Karpas-422 (cell line): ENCODE results near the gene OR1L1. TPM values are rescaled to one million over a fixed set of nuclear protein-coding genes. Genes with fewer than 3 reads are reported as not detected.

ENCODE experiments used
- DNase-seq: peaks from one replicate; pipeline ENCODE4 v3.0.0-alpha.2; 2015
- H2AFZ ChIP-seq: fragments of 200-600 bp; sonication (generic); 2 replicates; pipeline ENCODE4 v1.6.1; 2014; ENCODE audit warnings: antibody characterized with exemption, low read length, mixed read lengths
- H3K27ac ChIP-seq: fragments of 200-600 bp; sonication (generic); 2 replicates; pipeline ENCODE4 v1.5.1; 2014; ENCODE audit warnings: mild to moderate bottlenecking, low read length, moderate library complexity
- H3K27me3 ChIP-seq: fragments of 200-600 bp; sonication (generic); 2 replicates; pipeline ENCODE4 v1.6.1; 2014; ENCODE audit warnings: low read length, mixed read lengths
- H3K36me3 ChIP-seq: fragments of 200-600 bp; sonication (generic); 2 replicates; pipeline ENCODE4 v1.6.1; 2014; ENCODE audit warnings: low read length, mixed read lengths; ENCODE audit not compliant: insufficient read depth
- H3K4me1 ChIP-seq: fragments of 200-600 bp; sonication (generic); 2 replicates; pipeline ENCODE4 v1.6.1; 2014; ENCODE audit warnings: mild to moderate bottlenecking, low read length, mixed read lengths
- H3K4me2 ChIP-seq: fragments of 200-600 bp; sonication (generic); 2 replicates; pipeline ENCODE4 v1.6.1; 2014; ENCODE audit warnings: low read length, low read depth, mild to moderate bottlenecking; ENCODE audit not compliant: poor library complexity, severe bottlenecking
- H3K4me3 ChIP-seq: fragments of 200-600 bp; sonication (generic); 2 replicates; pipeline ENCODE4 v1.5.1; 2014; ENCODE audit warnings: mild to moderate bottlenecking, antibody characterized with exemption, low read length, mixed read lengths
- H3K79me2 ChIP-seq: fragments of 200-600 bp; sonication (generic); 2 replicates; pipeline ENCODE4 v1.6.1; 2014; ENCODE audit warnings: mild to moderate bottlenecking, low read length, mixed read lengths
- H3K9ac ChIP-seq: fragments of 200-600 bp; sonication (generic); 2 replicates; pipeline ENCODE4 v1.6.0; 2014; ENCODE audit warnings: low read length
- H3K9me2 ChIP-seq: fragments of 200-600 bp; sonication (generic), shearing (Covaris generic); replicated peaks from 2 replicates; pipeline ENCODE4 v1.6.0; 2014; ENCODE audit warnings: mild to moderate bottlenecking, low read length, moderate library complexity; ENCODE audit not compliant: insufficient read depth
- H3K9me3 ChIP-seq: fragments of 300-700, 200-600 bp; sonication (generic); 2 replicates; pipeline ENCODE4 v1.6.1; 2014; ENCODE audit warnings: low read length, mixed read lengths
- H4K20me1 ChIP-seq: fragments of 200-600 bp; sonication (generic); 2 replicates; pipeline ENCODE4 v1.6.1; 2014; ENCODE audit warnings: mild to moderate bottlenecking, antibody characterized with exemption, low read length, low read depth; ENCODE audit not compliant: insufficient read depth
- total RNA-seq: library from RNA; depleted of rRNA; stranded (reverse); fragments of >200 nt; shearing (Covaris generic); gene quantifications from 2 replicates; pipeline ENCODE4 v1.2.3, GENCODE V29; 2014; ENCODE audit warnings: low replicate concordance; rRNA removed

The OR1L1 gene, protein sequence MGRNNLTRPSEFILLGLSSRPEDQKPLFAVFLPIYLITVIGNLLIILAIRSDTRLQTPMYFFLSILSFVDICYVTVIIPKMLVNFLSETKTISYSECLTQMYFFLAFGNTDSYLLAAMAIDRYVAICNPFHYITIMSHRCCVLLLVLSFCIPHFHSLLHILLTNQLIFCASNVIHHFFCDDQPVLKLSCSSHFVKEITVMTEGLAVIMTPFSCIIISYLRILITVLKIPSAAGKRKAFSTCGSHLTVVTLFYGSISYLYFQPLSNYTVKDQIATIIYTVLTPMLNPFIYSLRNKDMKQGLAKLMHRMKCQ
- not detected in 2 replicates for total RNA-seq

GRCh38 chr9:122661416-122661815, at the start of gene OR1L1:
Gene OR1L1, plus strand, starts transcription at chr9:122661716. Its CDS starts 0 bp downstream, at chr9:122661716.
- Histone ChIP-seq H3K9me2 (no peaks in the 10 kb centered on the region), H3K79me2 (no peaks in the 10 kb centered on the region), H3K27ac (no peak within 1 kb of the TSS), H3K4me3 (no peak within 1 kb of the TSS), H4K20me1 (no peaks in the 10 kb centered on the region), H3K9me3 (no peaks in the 10 kb centered on the region), H3K9ac (no peak within 1 kb of the TSS), H3K4me1 (no peaks in the 10 kb centered on the region), H3K36me3 (no peaks in the 10 kb centered on the region), H3K4me2 (no peak within 1 kb of the TSS), H2AFZ (no peak within 1 kb of the TSS), H3K27me3 (no peaks in the 10 kb centered on the region)
- no peak for DNase-seq

DNA sequence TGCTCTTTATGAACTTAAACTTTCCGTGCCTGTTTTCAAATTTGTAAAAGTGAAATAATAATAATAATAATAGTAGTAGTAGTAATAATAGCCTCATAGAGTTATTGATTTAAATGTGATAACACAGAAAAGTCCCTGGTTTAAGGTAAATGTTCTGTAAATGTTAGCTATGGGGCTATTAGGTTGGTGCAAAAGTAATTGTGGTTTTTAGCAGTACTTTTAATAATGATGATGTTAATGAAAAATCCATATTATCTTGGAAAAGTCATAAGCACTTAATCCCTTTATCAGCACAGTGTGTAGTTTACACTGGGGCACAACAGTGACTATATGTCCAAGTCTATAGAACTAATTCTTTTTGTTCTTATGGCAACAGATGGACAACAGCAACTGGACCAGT, 47.2 kb upstream of the OR1L1 start, which contains the start of gene OR1Q1:
OR1Q1 (plus strand) TSS at position 377 of the 400 bp plus-strand sequence; CDS start at position 377, 0 bp downstream.
- H2AFZ ChIP-seq: no peak within 1 kb of the TSS
- no peaks in the 10 kb centered on the region for H3K27me3 ChIP-seq
- no peak within 1 kb of the TSS for H3K4me2 ChIP-seq
- H3K9ac ChIP-seq: no peak within 1 kb of the TSS
- no peaks in the 10 kb centered on the region for H3K9me2 ChIP-seq
- H3K9me3 ChIP-seq: no peaks in the 10 kb centered on the region
- H3K36me3 ChIP-seq: no peaks in the 10 kb centered on the region
- no peak within 1 kb of the TSS for H3K27ac ChIP-seq
- H3K4me3 ChIP-seq: no peak within 1 kb of the TSS
- H3K79me2 ChIP-seq: no peaks in the 10 kb centered on the region
- DNase-seq: no peak
- H4K20me1 ChIP-seq: no peaks in the 10 kb centered on the region
- H3K4me1 ChIP-seq: no peaks in the 10 kb centered on the region

DNA sequence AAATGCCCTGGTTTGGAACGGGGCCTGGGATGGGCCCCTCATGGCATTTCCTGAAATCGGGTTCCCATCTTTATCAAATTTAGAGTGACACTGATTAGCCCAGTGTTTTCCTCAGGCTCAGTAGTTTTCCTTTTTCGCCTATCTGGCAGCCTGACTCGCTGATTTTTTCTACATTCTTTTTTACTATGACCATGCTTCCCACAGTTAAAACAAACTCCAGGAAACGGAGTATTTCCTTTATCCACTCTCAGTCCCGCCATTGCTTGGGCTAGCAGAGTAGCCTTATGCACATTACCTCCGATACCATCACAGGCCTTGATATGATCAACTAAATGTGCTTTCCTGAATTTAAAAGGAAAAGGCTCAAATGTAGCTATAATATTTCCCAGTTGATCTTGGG, 41.5 kb upstream of the OR1L1 start:
- Histone ChIP-seq H2AFZ (no peak overlapping the region), H3K9me3 (no peaks in the 10 kb centered on the region), H3K27me3 (no peaks in the 10 kb centered on the region), H3K36me3 (no peaks in the 10 kb centered on the region), H3K79me2 (no peaks in the 10 kb centered on the region), H3K4me1 (no peaks in the 10 kb centered on the region), H3K9ac (no peak overlapping the region), H4K20me1 (no peaks in the 10 kb centered on the region), H3K4me3 (no peak overlapping the region), H3K27ac (no peak overlapping the region), H3K9me2 (no peaks in the 10 kb centered on the region), H3K4me2 (no peak overlapping the region)
- no peak for DNase-seq

- Histone ChIP-seq H3K27ac (no peak overlapping the region), H4K20me1 (no peaks in the 10 kb centered on the region), H2AFZ (no peak overlapping the region), H3K9ac (no peak overlapping the region), H3K4me3 (no peak overlapping the region), H3K9me3 (peaks cover 10% of the 10 kb centered on the region), H3K4me1 (no peaks in the 10 kb centered on the region), H3K79me2 (no peaks in the 10 kb centered on the region), H3K27me3 (0 out of 2 replicates have a peak, but pooled peaks cover 2% of the 10 kb centered on the region), H3K4me2 (no peak overlapping the region), H3K36me3 (no peaks in the 10 kb centered on the region), H3K9me2 (no peaks in the 10 kb centered on the region)
- no peak for DNase-seq
Observed at GRCh38 chr9:122642226-122642625, 19.3 kb upstream of the OR1L1 start.

GRCh38 chr9:122656378-122656777, 5.1 kb upstream of the OR1L1 start:
- H3K79me2 ChIP-seq: no peaks in the 10 kb centered on the region
- no peaks in the 10 kb centered on the region for H3K36me3 ChIP-seq
- H2AFZ ChIP-seq: no peak overlapping the region
- no peak overlapping the region for H3K4me3 ChIP-seq
- H3K27ac ChIP-seq: no peak overlapping the region
- H3K9ac ChIP-seq: no peak overlapping the region
- no peaks in the 10 kb centered on the region for H3K9me3 ChIP-seq
- H3K4me1 ChIP-seq: no peaks in the 10 kb centered on the region
- H3K9me2 ChIP-seq: no peaks in the 10 kb centered on the region
- no peaks in the 10 kb centered on the region for H4K20me1 ChIP-seq
- H3K27me3 ChIP-seq: no peaks in the 10 kb centered on the region
- no peak for DNase-seq
- H3K4me2 ChIP-seq: no peak overlapping the region

- Histone ChIP-seq H3K9me3 (no peaks in the 10 kb centered on the region), H4K20me1 (no peaks in the 10 kb centered on the region), H3K9ac (no peak within 1 kb of the TSS), H3K36me3 (no peaks in the 10 kb centered on the region), H3K4me2 (no peak within 1 kb of the TSS), H3K4me3 (no peak within 1 kb of the TSS), H3K79me2 (no peaks in the 10 kb centered on the region), H2AFZ (no peak within 1 kb of the TSS), H3K9me2 (no peaks in the 10 kb centered on the region), H3K27me3 (no peaks in the 10 kb centered on the region), H3K27ac (no peak within 1 kb of the TSS), H3K4me1 (no peaks in the 10 kb centered on the region)
- no peak for DNase-seq
Observed at GRCh38 chr9:122657527-122657926, 4.0 kb upstream of the OR1L1 start, which contains the start of gene OR1B1. Gene OR1B1, minus strand, starts transcription at chr9:122657627.

DNA sequence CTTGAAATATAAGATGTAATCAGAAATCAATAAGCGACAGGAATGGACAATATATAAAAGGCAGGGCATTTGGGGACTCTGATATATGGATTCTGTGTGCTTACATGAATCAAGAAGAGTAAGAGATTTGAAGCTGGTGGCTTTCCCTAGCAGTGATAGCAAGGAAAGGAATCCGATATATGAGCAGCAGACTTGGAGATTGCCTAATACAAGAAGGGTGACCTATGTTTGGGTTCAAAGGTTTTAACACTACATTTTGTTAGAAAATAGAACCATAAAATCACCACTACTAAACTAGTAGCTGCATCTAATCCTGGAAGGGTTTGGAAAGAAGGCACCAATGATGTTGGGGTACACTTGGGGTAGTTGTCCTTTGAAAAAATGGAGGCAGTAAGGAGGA, 11.0 kb downstream of the OR1L1 start:
- H3K9me2 ChIP-seq: no peaks in the 10 kb centered on the region
- H3K4me2 ChIP-seq: no peak overlapping the region
- H3K36me3 ChIP-seq: no peaks in the 10 kb centered on the region
- no peak overlapping the region for H3K27ac ChIP-seq
- no peak overlapping the region for H2AFZ ChIP-seq
- no peaks in the 10 kb centered on the region for H3K27me3 ChIP-seq
- H3K79me2 ChIP-seq: no peaks in the 10 kb centered on the region
- H4K20me1 ChIP-seq: no peaks in the 10 kb centered on the region
- no peaks in the 10 kb centered on the region for H3K4me1 ChIP-seq
- no peak overlapping the region for H3K9ac ChIP-seq
- no peak for DNase-seq
- H3K4me3 ChIP-seq: no peak overlapping the region
- H3K9me3 ChIP-seq: 0 out of 2 replicates have a peak, but pooled peaks cover 3% of the 10 kb centered on the region

DNA sequence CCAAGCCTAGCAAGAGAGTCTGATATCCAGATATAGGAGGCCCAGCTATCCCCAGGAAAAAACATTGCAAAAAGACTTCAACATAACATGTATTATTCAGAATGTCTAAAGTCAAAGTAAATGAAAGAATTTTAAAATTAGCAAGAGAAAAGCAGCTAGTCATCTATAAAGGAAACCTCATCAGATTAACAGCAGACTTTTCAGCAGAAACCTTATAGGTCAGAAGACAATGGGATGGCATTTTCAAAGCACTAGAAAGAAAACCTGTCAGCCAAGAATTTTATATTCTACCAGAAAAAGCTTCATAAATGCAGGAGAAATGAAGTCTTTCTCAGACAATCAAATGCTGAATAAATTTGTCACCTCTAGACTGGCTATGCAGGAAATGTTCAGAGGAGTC, 23.3 kb downstream of the OR1L1 start:
- Histone ChIP-seq H3K9me3 (no peaks in the 10 kb centered on the region), H4K20me1 (no peaks in the 10 kb centered on the region), H3K27ac (no peak overlapping the region), H3K79me2 (no peaks in the 10 kb centered on the region), H2AFZ (no peak overlapping the region), H3K4me3 (no peak overlapping the region), H3K9ac (no peak overlapping the region), H3K4me2 (no peak overlapping the region), H3K27me3 (no peaks in the 10 kb centered on the region), H3K9me2 (no peaks in the 10 kb centered on the region), H3K4me1 (no peaks in the 10 kb centered on the region), H3K36me3 (no peaks in the 10 kb centered on the region)
- DNase-seq: no peak
